GM15510 (cell line): ENCODE measurements around the gene CILP2.

Experiments
- POLR2A ChIP-seq: IDR thresholded peaks from 3 replicates; pipeline ENCODE4 v1.6.1; 2011; ENCODE audit warnings: borderline replicate concordance; ENCODE audit not compliant: insufficient read length; ENCODE audit errors: extremely low read depth

CILP2 gene

GRCh38 chr19:19499272-19499995, 38.6 kb upstream of the CILP2 start:
- TF ChIP-seq POLR2A, result no peak

- TF ChIP-seq POLR2A, result no peak
These were observed 37.0 kb upstream of the CILP2 start for GRCh38 chr19:19500975-19501644.

- TF ChIP-seq POLR2A, result no peak
These were observed 36.3 kb upstream of the CILP2 start for GRCh38 chr19:19501798-19502197.

- TF ChIP-seq POLR2A, result no peak
These were observed 35.8 kb upstream of the CILP2 start for GRCh38 chr19:19502281-19502680.

- no peak for TF ChIP-seq POLR2A
These were observed 35.1 kb upstream of the CILP2 start for GRCh38 chr19:19502808-19503602.

- TF ChIP-seq POLR2A, result no peak
These were observed 33.1 kb upstream of the CILP2 start for GRCh38 chr19:19504754-19505668.

- TF ChIP-seq POLR2A, result no peak
These were observed 32.3 kb upstream of the CILP2 start for GRCh38 chr19:19505669-19506326.

- TF ChIP-seq POLR2A, result no peak
These were observed 31.5 kb upstream of the CILP2 start for GRCh38 chr19:19506592-19506991.

GRCh38 chr19:19507354-19507753, 30.7 kb upstream of the CILP2 start:
- TF ChIP-seq POLR2A, result no peak

GRCh38 chr19:19508217-19508616, 29.8 kb upstream of the CILP2 start:
- TF ChIP-seq POLR2A, result no peak

- no peak for TF ChIP-seq POLR2A
These were observed 27.6 kb upstream of the CILP2 start for GRCh38 chr19:19510432-19510831.

GRCh38 chr19:19513682-19514081, 24.4 kb upstream of the CILP2 start:
- TF ChIP-seq POLR2A, result no peak

GRCh38 chr19:19514215-19514657, 23.8 kb upstream of the CILP2 start:
- no peak for TF ChIP-seq POLR2A
